ENCODE data around the gene SPATA46. TPM values are rescaled to one million over a fixed set of nuclear protein-coding genes. Genes with fewer than 3 reads are reported as not detected.

SPATA46 gene
- total RNA-seq, 1 experiment from 2014 or later, result not detected

- no peaks in the 10 kb centered on the region for H3K9me3 Mint-ChIP-seq (ENCODE audit: low read depth, unreplicated experiment)
- intact Hi-C loops (cut with micrococcal nuclease; ENCODE audit: unreplicated experiment), result no loop called here
- CTCF ChIA-PET, result no interaction called here
- H3K27me3 Mint-ChIP-seq (ENCODE audit: unreplicated experiment), result no peaks in the 10 kb centered on the region
- no peaks in the 10 kb centered on the region for H3K4me1 Mint-ChIP-seq (ENCODE audit: low read depth, unreplicated experiment)
- BruUV-seq (replicated peaks), result no TSS peak
- no peaks in the 10 kb centered on the region for H3K36me3 Mint-ChIP-seq (ENCODE audit: insufficient read depth, unreplicated experiment)
- H3K27ac Mint-ChIP-seq (ENCODE audit: unreplicated experiment), result no peak overlapping the region
- H3K4me3 Mint-ChIP-seq (ENCODE audit: low read depth, unreplicated experiment), result no peak overlapping the region
- TF ChIP-seq CTCF (IDR thresholded peaks at IDR 0.05; ENCODE audit: unreplicated experiment), result no peak
- DNase-seq, result no peak
These were observed 15.8 kb downstream of the SPATA46 start for GRCh38 chr1:162360874-162361260.

- TF ChIP-seq CTCF (IDR thresholded peaks at IDR 0.05; ENCODE audit: unreplicated experiment), result no peak
- Mint-ChIP-seq H3K4me1 (ENCODE audit: low read depth, unreplicated experiment) (no peaks in the 10 kb centered on the region), H3K27me3 (ENCODE audit: unreplicated experiment) (no peaks in the 10 kb centered on the region), H3K9me3 (ENCODE audit: low read depth, unreplicated experiment) (no peaks in the 10 kb centered on the region), H3K36me3 (ENCODE audit: insufficient read depth, unreplicated experiment) (no peaks in the 10 kb centered on the region), H3K4me3 (ENCODE audit: low read depth, unreplicated experiment) (no peak overlapping the region), H3K27ac (ENCODE audit: unreplicated experiment) (no peak overlapping the region)
- CTCF ChIA-PET, result interaction anchor here (1.3 kb wide), 1 partner anchor 12 kb away, joined by 3 read pairs; no protein-coding TSS in a partner anchor
- no TSS peak for BruUV-seq (replicated peaks)
- no peak for DNase-seq
- intact Hi-C loops (cut with micrococcal nuclease; ENCODE audit: unreplicated experiment), result no loop called here
These were observed 16.3 kb downstream of the SPATA46 start for GRCh38 chr1:162360237-162360873.

GRCh38 chr1:162359523-162360236, 17.0 kb downstream of the SPATA46 start:
- Mint-ChIP-seq H3K4me1 (ENCODE audit: low read depth, unreplicated experiment) (no peaks in the 10 kb centered on the region), H3K4me3 (ENCODE audit: low read depth, unreplicated experiment) (no peak overlapping the region), H3K9me3 (ENCODE audit: low read depth, unreplicated experiment) (no peaks in the 10 kb centered on the region), H3K27ac (ENCODE audit: unreplicated experiment) (no peak overlapping the region), H3K27me3 (ENCODE audit: unreplicated experiment) (no peaks in the 10 kb centered on the region), H3K36me3 (ENCODE audit: insufficient read depth, unreplicated experiment) (no peaks in the 10 kb centered on the region)
- no peak for DNase-seq
- no TSS peak for BruUV-seq (replicated peaks)
- CTCF ChIA-PET, result interaction anchor here (1.3 kb wide), 1 partner anchor 12 kb away, joined by 3 read pairs; no protein-coding TSS in a partner anchor
- TF ChIP-seq CTCF (IDR thresholded peaks at IDR 0.05; ENCODE audit: unreplicated experiment), result no peak
- intact Hi-C loops (cut with micrococcal nuclease; ENCODE audit: unreplicated experiment), result loop anchor here (10.0 kb wide), 1 partner anchor 145 kb away; no protein-coding TSS in a partner anchor

- Mint-ChIP-seq H3K27me3 (ENCODE audit: unreplicated experiment) (no peaks in the 10 kb centered on the region), H3K4me3 (ENCODE audit: low read depth, unreplicated experiment) (no peak overlapping the region), H3K36me3 (ENCODE audit: insufficient read depth, unreplicated experiment) (peaks cover 4% of the 10 kb centered on the region), H3K9me3 (ENCODE audit: low read depth, unreplicated experiment) (no peaks in the 10 kb centered on the region), H3K27ac (ENCODE audit: unreplicated experiment) (no peak overlapping the region), H3K4me1 (ENCODE audit: low read depth, unreplicated experiment) (no peaks in the 10 kb centered on the region)
- CTCF ChIA-PET, result interaction anchor here (1.3 kb wide), 1 partner anchor 13 kb away, joined by 3 read pairs; no protein-coding TSS in a partner anchor
- TF ChIP-seq CTCF (IDR thresholded peaks at IDR 0.05; ENCODE audit: unreplicated experiment), result no peak
- intact Hi-C loops (cut with micrococcal nuclease; ENCODE audit: unreplicated experiment), result loop anchor here (10.0 kb wide), 1 partner anchor 146 kb away; no protein-coding TSS in a partner anchor
- no peak for DNase-seq
- no TSS peak for BruUV-seq (replicated peaks)
These were observed 17.7 kb downstream of the SPATA46 start for GRCh38 chr1:162358928-162359327.
